HCT116 (cell line): Measurements from ENCODE around the gene COX10. TPM values are rescaled to one million over a fixed set of nuclear protein-coding genes. Genes with fewer than 3 reads are reported as not detected.

Experiments
- ATAC-seq: fragments of 200-7000 bp; cut with Tn5 transposase; 2 replicates; pipeline ENCODE4 v1.9.1; 2020; ENCODE audit warnings: mild to moderate bottlenecking, moderate library complexity
- BruUV-seq: library from RNA; stranded (reverse); fragments of 400-500 nt; replicated peaks from 2 replicates; lab custom pipeline; 2021; lab: Mats Ljungman, UMichigan
- CTCF ChIA-PET: fragments of 300-600 bp; sonication (Branson Sonifier 250); formaldehyde crosslinking; loops from one replicate; lab custom pipeline; 2021; ENCODE audit warnings: antibody characterized with exemption; lab: Charles Lee
- POLR2A ChIA-PET: fragments of 300-600, 350-600 bp; sonication (Branson Sonifier 250); formaldehyde crosslinking; loops from one replicate; lab custom pipeline; 2021; ENCODE audit warnings: antibody characterized with exemption; lab: Charles Lee
- RAD21 ChIA-PET, 2 experiments: fragments of 300-600 bp; sonication (Branson Sonifier 250); formaldehyde crosslinking; loops; one replicate each; lab custom pipeline; 2023; ENCODE audit warnings: low total read pairs in 2 of 2; ENCODE audit not compliant: uncharacterized antibody in 2 of 2, unreplicated experiment in 2 of 2, low non-redundant PET in 1 of 2; lab: Charles Lee
- DNase-seq: peaks from one replicate; pipeline ENCODE4 v3.0.0-alpha.2; 2010; ENCODE audit warnings: low read depth, low spot score
- H2AFZ ChIP-seq: fragments of 200-600 bp; shearing (Covaris generic), sonication (generic); 2 replicates; pipeline ENCODE4 v1.6.1; 2017; ENCODE audit warnings: low read depth, mixed run types, mixed read lengths, antibody characterized with exemption, low read length; ENCODE audit not compliant: poor library complexity, severe bottlenecking
- H3K27ac ChIP-seq: 2 replicates; pipeline ENCODE4 v1.5.1; 2012; ENCODE audit warnings: low read depth, low read length
- H3K27me3 ChIP-seq: fragments of 200-600 bp; sonication (generic); 2 replicates; pipeline ENCODE4 v1.6.1; 2016; ENCODE audit warnings: mixed run types, low read length, mixed read lengths; ENCODE audit not compliant: insufficient read depth
- H3K36me3 ChIP-seq, 2 experiments: fragments of 200-500 bp in 1 of 2; fragments of 200-600 bp in 1 of 2; sonication (Bioruptor generic) in 1 of 2; sonication (generic) in 1 of 2; 2 replicates each; pipeline versions ENCODE4 v1.5.1 to v1.6.1; 2014 to 2016; ENCODE audit warnings: low read length in 2 of 2, inconsistent platforms in 1 of 2, mixed read lengths in 1 of 2, mixed run types in 1 of 2; ENCODE audit not compliant: insufficient read depth in 2 of 2, control insufficient read depth in 1 of 2
- H3K4me1 ChIP-seq, 2 experiments: fragments of 200-600 bp in 1 of 2; sonication (generic) in 1 of 2; 2 replicates each; pipeline versions ENCODE4 v1.5.1 to v1.6.1; 2012 to 2017; ENCODE audit warnings: low read length in 2 of 2, inconsistent platforms in 1 of 2, mild to moderate bottlenecking in 1 of 2, mixed read lengths in 1 of 2, mixed run types in 1 of 2, moderate library complexity in 1 of 2; ENCODE audit not compliant: insufficient read depth in 2 of 2, control insufficient read depth in 1 of 2
- H3K4me2 ChIP-seq: fragments of 200-600 bp; sonication (generic); 2 replicates; pipeline ENCODE4 v1.6.1; 2017; ENCODE audit warnings: mixed run types, low read length, mixed read lengths
- H3K4me3 ChIP-seq, 2 experiments: fragments of 200-600 bp in 1 of 2; sonication (generic) in 1 of 2; replicated peaks in 1 of 2; 2 replicates each; pipeline ENCODE4 v1.5.1; 2011 to 2016; ENCODE audit warnings: low read length in 2 of 2, control low read depth in 1 of 2, low read depth in 1 of 2, mild to moderate bottlenecking in 1 of 2, mixed read lengths in 1 of 2, mixed run types in 1 of 2
- H3K79me2 ChIP-seq: fragments of 200-600 bp; sonication (generic); 2 replicates; pipeline ENCODE4 v1.6.1; 2017; ENCODE audit warnings: mild to moderate bottlenecking, mixed run types, low read length, moderate library complexity, mixed read lengths; ENCODE audit not compliant: insufficient read depth
- H3K9ac ChIP-seq: fragments of 200-600 bp; sonication (generic); 2 replicates; pipeline ENCODE4 v1.6.1; 2016; ENCODE audit warnings: low read length, mixed read lengths
- H3K9me2 ChIP-seq: fragments of 200-600 bp; sonication (generic), shearing (Covaris generic); 2 replicates; pipeline ENCODE4 v1.6.1; 2017; ENCODE audit warnings: mixed run types, mild to moderate bottlenecking, moderate library complexity; ENCODE audit not compliant: insufficient read depth
- H3K9me3 ChIP-seq, 2 experiments: fragments of 200-500 bp in 1 of 2; fragments of 200-600 bp in 1 of 2; sonication (Bioruptor generic) in 1 of 2; sonication (generic) in 1 of 2; 2 replicates each; pipeline ENCODE4 v1.6.1; 2014 to 2017; ENCODE audit warnings: low read length in 2 of 2, mixed read lengths in 2 of 2, inconsistent platforms in 1 of 2, low read depth in 1 of 2, mild to moderate bottlenecking in 1 of 2, mixed run types in 1 of 2, moderate library complexity in 1 of 2; ENCODE audit not compliant: control insufficient read depth in 1 of 2, insufficient read depth in 1 of 2
- H4K20me1 ChIP-seq: fragments of 200-600 bp; sonication (generic), shearing (Covaris generic); 2 replicates; pipeline ENCODE4 v1.6.1; 2017; ENCODE audit warnings: mixed run types, mild to moderate bottlenecking, moderate library complexity; ENCODE audit not compliant: insufficient read depth
- ATF3 ChIP-seq: IDR thresholded peaks from 2 replicates; pipeline ENCODE4 v1.6.1; 2012
- CBX3 ChIP-seq: IDR thresholded peaks from 2 replicates; pipeline ENCODE4 v1.6.1; 2012; ENCODE audit warnings: low read depth
- CEBPB ChIP-seq: IDR thresholded peaks from 2 replicates; pipeline ENCODE4 v1.6.1; 2012; ENCODE audit warnings: low read depth
- EGR1 ChIP-seq: IDR thresholded peaks from 2 replicates; pipeline ENCODE4 v1.6.1; 2012; ENCODE audit warnings: low read depth
- EZH2 ChIP-seq: fragments of 200-600 bp; sonication (generic); IDR thresholded peaks from 2 replicates; pipeline ENCODE4 v1.6.1; 2017; ENCODE audit warnings: antibody characterized with exemption, mixed run types
- EZH2phosphoT487 ChIP-seq: fragments of 200-600 bp; IDR thresholded peaks from 2 replicates; pipeline ENCODE4 v1.6.1; 2018; ENCODE audit warnings: antibody characterized with exemption, borderline replicate concordance
- FOSL1 ChIP-seq: IDR thresholded peaks from 2 replicates; pipeline ENCODE4 v1.6.1; 2012; ENCODE audit warnings: low read depth
- POLR2A ChIP-seq: IDR thresholded peaks from 2 replicates; pipeline ENCODE4 v1.7.0; 2011; ENCODE audit warnings: borderline replicate concordance; ENCODE audit not compliant: insufficient read depth, insufficient read length; ENCODE audit errors: extremely low read depth
- POLR2AphosphoS5 ChIP-seq: IDR thresholded peaks from 2 replicates; pipeline ENCODE4 v1.6.1; 2011; ENCODE audit warnings: mild to moderate bottlenecking, low read depth, low read length, moderate library complexity
- RAD21 ChIP-seq: IDR thresholded peaks from 2 replicates; pipeline ENCODE4 v1.6.1; 2012; ENCODE audit warnings: low read depth, mild to moderate bottlenecking
- SIN3A ChIP-seq: IDR thresholded peaks from 2 replicates; pipeline ENCODE4 v1.6.1; 2012; ENCODE audit warnings: low read depth
- SP1 ChIP-seq: IDR thresholded peaks from 2 replicates; pipeline ENCODE4 v1.6.1; 2012; ENCODE audit warnings: low read depth
- SRF ChIP-seq: IDR thresholded peaks from 2 replicates; pipeline ENCODE4 v1.6.1; 2012; ENCODE audit warnings: low read depth
- TCF7L2 ChIP-seq: IDR thresholded peaks from 2 replicates; pipeline ENCODE4 v1.7.0; 2011; ENCODE audit warnings: borderline replicate concordance, inconsistent platforms; ENCODE audit not compliant: insufficient read depth, insufficient read length; ENCODE audit errors: extremely low read depth
- ZFX ChIP-seq: fragments of 450-650 bp; IDR thresholded peaks from 2 replicates; pipeline ENCODE4 v1.6.1; 2017
- ZNF274 ChIP-seq: fragments of 200-500 bp; sonication (Bioruptor generic); IDR thresholded peaks from 2 replicates; pipeline ENCODE4 v1.6.1; 2014; ENCODE audit warnings: mild to moderate bottlenecking, low read depth, low read length, inconsistent platforms
- intact Hi-C: fragments of 100-400 bp; cut with micrococcal nuclease; formaldehyde crosslinking; loops from 2 replicates; pipeline ENCODE4 v1.10.0; 2022
- total RNA-seq: library from RNA; stranded (reverse); gene quantifications from one replicate; pipeline ENCODE4 v1.2.1, GENCODE V29; 2021; ENCODE audit not compliant: unreplicated experiment

Gene COX10
- total RNA-seq, 1 experiment from 2014 or later: 22.4 TPM

DNA sequence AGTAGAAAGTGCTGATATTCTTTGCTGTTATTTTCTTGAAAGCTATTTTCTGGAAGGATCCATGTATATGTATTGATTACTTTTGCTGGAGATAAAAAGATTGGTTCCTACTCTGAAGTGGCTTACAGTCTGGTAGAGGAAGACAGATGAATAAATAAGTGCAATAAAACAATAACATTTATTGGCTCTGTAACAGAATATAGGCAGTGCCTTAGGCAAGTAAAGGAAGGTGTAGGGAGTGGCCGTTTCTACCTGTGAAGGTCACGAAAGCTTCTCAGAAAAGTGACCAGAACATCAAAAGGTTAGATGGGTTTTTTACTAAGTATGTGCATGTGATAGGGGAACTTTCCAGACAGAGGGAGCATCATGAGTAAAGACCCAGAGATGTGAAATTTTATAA is 43.1 kb downstream of the COX10 start:
- Histone ChIP-seq H3K4me3 (no peak overlapping the region), H3K79me2 (peaks cover 40% of the 10 kb centered on the region), H3K9me2 (no peaks in the 10 kb centered on the region), H3K4me1 (no peaks in the 10 kb centered on the region), H3K4me2 (no peak overlapping the region), H3K9ac (no peak overlapping the region), H3K36me3 (no peaks in the 10 kb centered on the region), H2AFZ (no peak overlapping the region), H3K9me3 (no peaks in the 10 kb centered on the region)
- CTCF ChIA-PET: no interaction called here
- no peak for DNase-seq
- BruUV-seq: no TSS peak
- no peak for TF ChIP-seq CEBPB
- TF ChIP-seq FOSL1: no peak
- no peak for TF ChIP-seq ZFX
- TF ChIP-seq SRF: no peak
- TF ChIP-seq ZNF274: no peak
- no peak for TF ChIP-seq EGR1
- TF ChIP-seq POLR2A: no peak
- TF ChIP-seq CBX3: no peak
- TF ChIP-seq EZH2phosphoT487: no peak
- no peak for TF ChIP-seq SIN3A
- no peak for TF ChIP-seq RAD21
- TF ChIP-seq EZH2: no peak
- TF ChIP-seq ATF3: no peak
- no peak for TF ChIP-seq TCF7L2
- TF ChIP-seq SP1: no peak
- no peak for TF ChIP-seq POLR2AphosphoS5
- TF ChIP-seq, all 23 proteins: peak for 0
- intact Hi-C loops: no loop called here
- no peak for ATAC-seq
- RAD21 ChIA-PET: no interaction called here
- no peak overlapping the region for H3K27ac ChIP-seq
- POLR2A ChIA-PET: no interaction called here
- no peaks in the 10 kb centered on the region for H3K27me3 ChIP-seq
- no peaks in the 10 kb centered on the region for H4K20me1 ChIP-seq
